Measurements from ENCODE around the gene CPNE4. TPM values are rescaled to one million over a fixed set of nuclear protein-coding genes. Genes with fewer than 3 reads are reported as not detected.

Gene CPNE4
- total RNA-seq, 4 donors from 2014 or later: 0.10 to 0.25 (median 0.16) TPM; not detected in 1

DNA sequence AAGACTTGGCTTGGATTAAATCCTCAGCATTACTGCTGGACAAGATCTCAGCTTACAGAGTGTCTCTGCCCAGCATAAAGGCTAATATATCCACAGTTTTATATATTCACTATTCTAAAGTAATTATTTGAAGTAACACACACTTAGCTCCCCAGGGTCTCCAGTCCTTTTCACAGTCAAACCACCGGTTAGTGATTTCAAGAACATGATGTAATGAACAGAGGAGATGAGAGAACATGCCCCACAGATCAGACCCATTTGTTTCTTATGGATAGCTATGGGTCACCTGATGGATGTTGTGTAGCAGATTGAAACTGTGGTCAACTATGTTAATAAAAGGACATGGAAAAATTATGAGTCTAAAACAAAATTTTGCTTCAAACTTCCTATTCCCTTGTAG, 487.2 kb downstream of the CPNE4 start:
- WGBS, 2 donors: 81 to 97% methylated on average over 1 of the region's 1 CpG
- no peak for DNase-seq (ENCODE audit: low spot score in 2 of 2)
- no peak for TF ChIP-seq POLR2A (IDR thresholded peaks at IDR 0.05)
- TF ChIP-seq, protein P1, sequence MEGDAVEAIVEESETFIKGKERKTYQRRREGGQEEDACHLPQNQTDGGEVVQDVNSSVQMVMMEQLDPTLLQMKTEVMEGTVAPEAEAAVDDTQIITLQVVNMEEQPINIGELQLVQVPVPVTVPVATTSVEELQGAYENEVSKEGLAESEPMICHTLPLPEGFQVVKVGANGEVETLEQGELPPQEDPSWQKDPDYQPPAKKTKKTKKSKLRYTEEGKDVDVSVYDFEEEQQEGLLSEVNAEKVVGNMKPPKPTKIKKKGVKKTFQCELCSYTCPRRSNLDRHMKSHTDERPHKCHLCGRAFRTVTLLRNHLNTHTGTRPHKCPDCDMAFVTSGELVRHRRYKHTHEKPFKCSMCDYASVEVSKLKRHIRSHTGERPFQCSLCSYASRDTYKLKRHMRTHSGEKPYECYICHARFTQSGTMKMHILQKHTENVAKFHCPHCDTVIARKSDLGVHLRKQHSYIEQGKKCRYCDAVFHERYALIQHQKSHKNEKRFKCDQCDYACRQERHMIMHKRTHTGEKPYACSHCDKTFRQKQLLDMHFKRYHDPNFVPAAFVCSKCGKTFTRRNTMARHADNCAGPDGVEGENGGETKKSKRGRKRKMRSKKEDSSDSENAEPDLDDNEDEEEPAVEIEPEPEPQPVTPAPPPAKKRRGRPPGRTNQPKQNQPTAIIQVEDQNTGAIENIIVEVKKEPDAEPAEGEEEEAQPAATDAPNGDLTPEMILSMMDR (IDR thresholded peaks at IDR 0.05): no peak
- intact Hi-C loops (cut with DNase I; ENCODE audit: low total_unique reads): no loop called here
- no peak overlapping the region for H3K4me3 ChIP-seq (ENCODE audit: low read depth, poor library complexity, severe bottlenecking)

DNA sequence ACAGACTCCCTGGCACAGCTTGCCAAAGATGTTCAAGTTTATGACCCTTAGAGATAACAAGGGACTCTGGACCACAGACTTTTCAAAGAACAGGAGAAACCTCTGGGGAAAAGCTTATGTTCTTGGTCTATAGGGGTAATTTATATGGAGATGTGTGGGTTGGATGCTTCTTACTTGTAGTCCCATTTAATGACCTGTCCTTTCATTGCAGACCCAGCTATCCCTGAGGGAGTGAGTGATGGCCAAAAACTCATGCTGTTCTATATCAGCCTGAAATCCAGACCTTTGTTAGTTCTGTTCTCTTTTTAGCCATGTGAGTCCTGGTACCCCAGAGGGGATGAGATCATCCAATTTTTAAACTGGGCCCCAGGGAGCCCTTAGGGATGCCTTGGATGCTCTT, 488.4 kb downstream of the CPNE4 start:
- no peak for TF ChIP-seq POLR2A (IDR thresholded peaks at IDR 0.05)
- TF ChIP-seq, protein P1 (IDR thresholded peaks at IDR 0.05): no peak
- H3K4me3 ChIP-seq (ENCODE audit: low read depth, poor library complexity, severe bottlenecking): no peak overlapping the region

DNA sequence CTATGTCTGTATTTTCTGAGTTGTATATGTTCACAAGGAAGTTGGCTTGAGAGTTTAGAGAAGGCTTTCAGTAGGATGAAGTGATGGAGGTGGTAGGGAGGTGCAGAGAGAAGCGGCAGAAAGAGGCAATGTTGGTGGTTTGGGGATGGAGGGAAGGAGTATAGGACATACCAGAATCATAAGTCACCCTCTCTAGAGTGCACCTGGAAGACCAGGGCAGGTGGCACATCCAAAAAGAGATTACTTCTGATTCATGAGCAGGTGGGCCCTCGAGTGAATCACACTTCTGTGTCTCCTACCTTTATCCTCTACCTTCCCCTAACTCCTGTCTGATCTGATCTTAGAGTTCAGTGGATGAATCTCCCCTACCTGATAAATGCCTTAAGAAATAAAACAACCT, 490.3 kb downstream of the CPNE4 start:
- intact Hi-C loops (cut with DNase I; ENCODE audit: low total_unique reads): no loop called here
- TF ChIP-seq, protein P1 (IDR thresholded peaks at IDR 0.05): no peak
- TF ChIP-seq POLR2A (IDR thresholded peaks at IDR 0.05): no peak
- no peak overlapping the region for H3K4me3 ChIP-seq (ENCODE audit: low read depth, poor library complexity, severe bottlenecking)
- DNase-seq (ENCODE audit: low spot score in 2 of 2): no peak
- 59 to 61% methylated on average over 2 of the region's 2 CpGs for WGBS, 2 donors

More for the DNA sequence above, 488.4 kb downstream of the CPNE4 start:
- DNase-seq (ENCODE audit: low spot score in 2 of 2): no peak
- intact Hi-C loops (cut with DNase I; ENCODE audit: low total_unique reads): no loop called here

DNA sequence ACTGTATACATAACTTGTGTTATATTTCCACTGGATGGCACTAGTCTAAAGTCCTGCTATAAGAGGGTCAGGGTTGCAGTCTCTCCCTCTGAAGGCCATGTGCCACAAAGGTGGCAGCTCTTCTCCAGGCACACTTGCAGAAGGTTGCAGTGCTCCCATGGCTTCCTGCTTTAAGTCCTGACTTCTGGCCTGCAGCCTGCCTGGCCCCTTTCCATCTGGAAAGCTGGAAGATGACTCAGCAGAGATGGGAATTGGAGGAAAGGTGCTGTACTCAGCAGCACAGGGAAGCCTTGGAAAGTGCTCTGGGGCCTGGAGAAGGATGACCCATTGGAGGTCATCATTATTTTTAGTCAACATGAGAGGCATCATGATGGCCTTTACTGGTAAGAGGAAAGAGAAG, 491.1 kb downstream of the CPNE4 start:
- no peak overlapping the region for H3K4me3 ChIP-seq (ENCODE audit: low read depth, poor library complexity, severe bottlenecking)
- intact Hi-C loops (cut with DNase I; ENCODE audit: low total_unique reads): no loop called here
- TF ChIP-seq, protein P1 (IDR thresholded peaks at IDR 0.05): no peak
- no peak for TF ChIP-seq POLR2A (IDR thresholded peaks at IDR 0.05)
- DNase-seq (ENCODE audit: low spot score in 2 of 2): peak in 1 of 2 donors; percentile 44

DNA sequence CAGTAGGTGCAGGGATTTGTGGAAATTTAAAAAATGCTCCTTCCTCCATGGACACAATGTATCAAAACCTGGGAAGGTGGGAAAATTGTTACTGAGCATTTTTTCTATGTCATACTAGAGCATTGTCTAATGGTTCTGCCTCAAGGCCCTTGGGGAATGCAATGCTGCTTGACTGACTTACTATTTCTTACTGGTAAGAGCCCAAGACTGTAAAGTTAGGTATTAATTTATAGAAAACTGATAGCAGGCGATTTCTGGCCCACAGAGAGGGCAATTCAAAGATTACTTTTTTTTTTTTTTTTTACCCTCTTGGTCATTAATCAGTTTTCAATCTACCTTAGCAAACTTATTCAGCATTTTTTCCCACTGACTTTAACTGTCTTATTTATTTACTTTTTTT, 493.5 kb downstream of the CPNE4 start:
- TF ChIP-seq, protein P1 (IDR thresholded peaks at IDR 0.05): no peak
- no peak for TF ChIP-seq POLR2A (IDR thresholded peaks at IDR 0.05)
- intact Hi-C loops (cut with DNase I; ENCODE audit: low total_unique reads): no loop called here
- 84 to 89% methylated on average over 1 of the region's 1 CpG for WGBS, 2 donors
- DNase-seq (ENCODE audit: low spot score in 2 of 2): no peak
- H3K4me3 ChIP-seq (ENCODE audit: low read depth, poor library complexity, severe bottlenecking): no peak overlapping the region

DNA sequence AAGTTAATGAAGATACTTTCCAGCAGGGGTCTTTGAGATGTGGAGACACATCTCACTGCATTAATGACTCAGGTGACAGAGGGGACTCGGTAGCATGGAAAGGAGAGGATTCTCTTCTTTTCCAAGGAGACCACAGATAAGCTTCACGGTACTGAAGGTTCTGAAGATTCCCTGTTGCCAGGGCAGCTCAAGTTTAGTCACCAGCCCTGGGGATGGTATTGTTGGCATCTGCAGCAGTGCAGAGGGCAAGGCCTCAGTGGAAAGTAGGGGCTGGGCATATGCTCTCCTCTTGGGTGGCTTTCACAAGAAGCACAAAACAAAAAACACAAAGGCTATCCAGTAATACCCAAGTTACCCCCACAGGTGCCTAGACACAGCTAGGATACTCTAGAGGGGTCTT, 494.0 kb downstream of the CPNE4 start:
- intact Hi-C loops (cut with DNase I; ENCODE audit: low total_unique reads): no loop called here
- DNase-seq (ENCODE audit: low spot score in 2 of 2): no peak
- TF ChIP-seq, protein P1 (IDR thresholded peaks at IDR 0.05): no peak
- no peak for TF ChIP-seq POLR2A (IDR thresholded peaks at IDR 0.05)
- H3K4me3 ChIP-seq (ENCODE audit: low read depth, poor library complexity, severe bottlenecking): no peak overlapping the region
- WGBS, 2 donors: 65 to 70% methylated on average over 2 of the region's 2 CpGs
